Neural progenitor cell (in vitro differentiated cells): Measurements from ENCODE around the gene STAT2. TPM values are rescaled to one million over a fixed set of nuclear protein-coding genes. Genes with fewer than 3 reads are reported as not detected.

ENCODE experiments used
- DNase-seq: peaks from one replicate; pipeline ENCODE4 v3.0.0-alpha.2; 2016; ENCODE audit warnings: low spot score
- H2AFZ ChIP-seq: fragments of 200-600 bp; sonication (generic); replicated peaks from 2 replicates; pipeline ENCODE4 v1.6.1; 2016; ENCODE audit warnings: antibody characterized with exemption
- H3F3A ChIP-seq: fragments of 200-600 bp; sonication (generic); 2 replicates; pipeline ENCODE4 v1.6.1; 2016; ENCODE audit warnings: antibody characterized with exemption, low read depth
- H3K27ac ChIP-seq: fragments of 200-600 bp; sonication (generic); 2 replicates; pipeline ENCODE4 v1.5.1; 2016; ENCODE audit warnings: mild to moderate bottlenecking
- H3K27me3 ChIP-seq: fragments of 200-600 bp; sonication (generic); 2 replicates; pipeline ENCODE4 v1.6.1; 2016; ENCODE audit warnings: mild to moderate bottlenecking, moderate library complexity
- H3K36me3 ChIP-seq: fragments of 200-600 bp; sonication (generic); 2 replicates; pipeline ENCODE4 v1.5.1; 2016
- H3K4me1 ChIP-seq: fragments of 200-600 bp; sonication (generic); 2 replicates; pipeline ENCODE4 v1.6.1; 2016; ENCODE audit warnings: mixed run types
- H3K4me2 ChIP-seq: fragments of 200-600 bp; sonication (generic); 2 replicates; pipeline ENCODE4 v1.6.1; 2016
- H3K4me3 ChIP-seq: fragments of 200-600 bp; sonication (generic); 2 replicates; pipeline ENCODE4 v1.5.1; 2016
- H3K79me2 ChIP-seq: fragments of 200-600 bp; sonication (generic); 2 replicates; pipeline ENCODE4 v1.6.1; 2016; ENCODE audit warnings: low read depth
- H3K9ac ChIP-seq: fragments of 200-600 bp; sonication (generic); 2 replicates; pipeline ENCODE4 v1.6.1; 2016
- H3K9me3 ChIP-seq: fragments of 200-600 bp; sonication (generic); 2 replicates; pipeline ENCODE4 v1.5.1; 2016; ENCODE audit warnings: low read depth
- H4K20me1 ChIP-seq: fragments of 200-600 bp; sonication (generic); 2 replicates; pipeline ENCODE4 v1.6.1; 2016; ENCODE audit warnings: low read depth
- H3K27ac Mint-ChIP-seq: 3 replicates; pipeline ENCODE4 v1.8.0; 2021; ENCODE audit warnings: mixed read lengths
- H3K27me3 Mint-ChIP-seq: 2 replicates; pipeline ENCODE4 v1.8.0; 2022; ENCODE audit warnings: low read depth, mild to moderate bottlenecking, inconsistent platforms, moderate library complexity, mixed read lengths; ENCODE audit not compliant: insufficient read depth
- H3K36me3 Mint-ChIP-seq: 3 replicates; pipeline ENCODE4 v1.8.0; 2021; ENCODE audit warnings: mixed read lengths
- H3K4me1 Mint-ChIP-seq: 3 replicates; pipeline ENCODE4 v1.8.0; 2021; ENCODE audit warnings: mixed read lengths
- H3K4me3 Mint-ChIP-seq: 3 replicates; pipeline ENCODE4 v1.8.0; 2021; ENCODE audit warnings: mild to moderate bottlenecking, moderate library complexity, mixed read lengths
- H3K9me3 Mint-ChIP-seq: 3 replicates; pipeline ENCODE4 v1.8.0; 2020; ENCODE audit warnings: mixed read lengths
- CTCF ChIP-seq: fragments of 200-600 bp; sonication (generic); IDR thresholded peaks from 2 replicates; pipeline ENCODE4 v1.5.1; 2017; ENCODE audit warnings: antibody characterized with exemption, mild to moderate bottlenecking
- EZH2 ChIP-seq: fragments of 200-600 bp; sonication (generic); IDR thresholded peaks from 2 replicates; pipeline ENCODE4 v1.6.1; 2017; ENCODE audit warnings: antibody characterized with exemption, mild to moderate bottlenecking, moderate library complexity
- EZH2phosphoT487 ChIP-seq: fragments of 200-600 bp; sonication (generic); IDR thresholded peaks from 2 replicates; pipeline ENCODE4 v1.6.1; 2017; ENCODE audit warnings: antibody characterized with exemption
- total RNA-seq: library from RNA; depleted of rRNA; stranded (reverse); fragments of >200 nt; gene quantifications from 2 replicates; pipeline ENCODE4 v1.2.3, GENCODE V29; 2015; ENCODE audit warnings: low replicate concordance

The STAT2 gene
- total RNA-seq, 1 donor from 2014 or later: 86.4 TPM

- Mint-ChIP-seq H3K27me3 (no peaks in the 10 kb centered on the region), H3K27ac (no peak overlapping the region), H3K4me3 (no peak overlapping the region), H3K4me1 (peaks cover 9% of the 10 kb centered on the region), H3K9me3 (no peaks in the 10 kb centered on the region), H3K36me3 (peaks cover 12% of the 10 kb centered on the region)
- Histone ChIP-seq H3K4me2 (no peak overlapping the region), H3K4me3 (no peak overlapping the region), H3K9ac (no peak overlapping the region), H3K79me2 (peaks cover 24% of the 10 kb centered on the region), H3K36me3 (peaks cover 6% of the 10 kb centered on the region), H3K9me3 (no peaks in the 10 kb centered on the region), H3K27me3 (no peaks in the 10 kb centered on the region), H3K27ac (peak overlapping the region; percentile 11), H2AFZ (no peak overlapping the region), H3F3A (peaks cover 4% of the 10 kb centered on the region), H4K20me1 (no peaks in the 10 kb centered on the region), H3K4me1 (peaks cover 8% of the 10 kb centered on the region)
- TF ChIP-seq CTCF (no peak), EZH2 (no peak), EZH2phosphoT487 (no peak)
- no peak for DNase-seq
Observed at GRCh38 chr12:56311003-56311402, 48.9 kb downstream of the STAT2 start.

GRCh38 chr12:56308714-56309113, 51.2 kb downstream of the STAT2 start:
- TF ChIP-seq EZH2 (no peak), CTCF (no peak), EZH2phosphoT487 (no peak)
- no peaks in the 10 kb centered on the region for H4K20me1 ChIP-seq
- H3K4me3 ChIP-seq: no peak overlapping the region
- H3K4me1 ChIP-seq: no peaks in the 10 kb centered on the region
- peaks cover 6% of the 10 kb centered on the region for H3K36me3 ChIP-seq
- no peak overlapping the region for H2AFZ ChIP-seq
- no peaks in the 10 kb centered on the region for H3K27me3 Mint-ChIP-seq
- no peaks in the 10 kb centered on the region for H3K9me3 ChIP-seq
- no peak for DNase-seq
- no peak overlapping the region for H3K27ac Mint-ChIP-seq
- H3K4me3 Mint-ChIP-seq: no peak overlapping the region
- no peak overlapping the region for H3K9ac ChIP-seq
- no peaks in the 10 kb centered on the region for H3K4me1 Mint-ChIP-seq
- H3K79me2 ChIP-seq: peaks cover 5% of the 10 kb centered on the region
- H3K27me3 ChIP-seq: no peaks in the 10 kb centered on the region
- H3K4me2 ChIP-seq: no peak overlapping the region
- H3F3A ChIP-seq: peaks cover 14% of the 10 kb centered on the region
- H3K9me3 Mint-ChIP-seq: no peaks in the 10 kb centered on the region
- peaks cover 12% of the 10 kb centered on the region for H3K36me3 Mint-ChIP-seq
- H3K27ac ChIP-seq: no peak overlapping the region

GRCh38 chr12:56307221-56307965, 52.5 kb downstream of the STAT2 start:
- Histone ChIP-seq H3F3A (peaks cover 25% of the 10 kb centered on the region), H3K4me2 (no peak overlapping the region), H4K20me1 (no peaks in the 10 kb centered on the region), H2AFZ (no peak overlapping the region), H3K27me3 (no peaks in the 10 kb centered on the region), H3K9ac (no peak overlapping the region), H3K4me3 (no peak overlapping the region), H3K4me1 (no peaks in the 10 kb centered on the region), H3K9me3 (no peaks in the 10 kb centered on the region), H3K27ac (no peak overlapping the region), H3K79me2 (no peaks in the 10 kb centered on the region), H3K36me3 (peaks cover 6% of the 10 kb centered on the region)
- peaks cover 12% of the 10 kb centered on the region for H3K36me3 Mint-ChIP-seq
- no peak overlapping the region for H3K4me3 Mint-ChIP-seq
- no peaks in the 10 kb centered on the region for H3K9me3 Mint-ChIP-seq
- TF ChIP-seq EZH2 (no peak), CTCF (no peak), EZH2phosphoT487 (no peak)
- H3K4me1 Mint-ChIP-seq: no peaks in the 10 kb centered on the region
- no peak for DNase-seq
- H3K27ac Mint-ChIP-seq: no peak overlapping the region
- no peaks in the 10 kb centered on the region for H3K27me3 Mint-ChIP-seq
